Right lobe of liver (tissue), 6 donors: ENCODE results near the gene CLDN4. TPM values are rescaled to one million over a fixed set of nuclear protein-coding genes. Genes with fewer than 3 reads are reported as not detected.
A peak's percentile ranks its signal among the peaks of the same experiment; 100 is the strongest.

Source experiments
- ATAC-seq, 4 donors: fragments of 200-7000 bp; cut with Tn5 transposase; one replicate each; pipeline ENCODE4 v1.9.1; 2020; ENCODE audit warnings: mild to moderate bottlenecking in 4 of 4, moderate library complexity in 4 of 4
- DNase-seq, 3 donors: peaks; one replicate each; pipeline ENCODE4 v3.0.0-alpha.2; 2020
- H3K27ac ChIP-seq, 3 donors: fragments of 200-600 bp; one replicate each; pipeline ENCODE4 v1.8.0; 2022
- H3K27me3 ChIP-seq, 2 donors: fragments of 200-600 bp; one replicate each; pipeline ENCODE4 v1.8.0; 2022
- H3K36me3 ChIP-seq, 4 donors: fragments of 200-600 bp; sonication (generic) in 1 of 4; one replicate each; pipeline versions ENCODE4 v1.5.1 to v1.8.0; 2017 to 2022; ENCODE audit warnings: control low read depth in 1 of 4
- H3K4me1 ChIP-seq, 4 donors: fragments of 200-600 bp; sonication (generic) in 1 of 4; one replicate each; pipeline versions ENCODE4 v1.5.1 to v1.8.0; 2017 to 2022; ENCODE audit warnings: control low read depth in 1 of 4
- H3K4me3 ChIP-seq, 3 donors: fragments of 200-600 bp; one replicate each; pipeline ENCODE4 v1.8.0; 2022
- H3K9me3 ChIP-seq, 4 donors: fragments of 200-600 bp; sonication (generic) in 1 of 4; one replicate each; pipeline versions ENCODE4 v1.5.1 to v1.8.0; 2017 to 2022; ENCODE audit warnings: control low read depth in 1 of 4
- CTCF ChIP-seq, 4 donors: fragments of 200-600 bp in 3 of 4; fragments of 450-650 bp in 1 of 4; IDR thresholded peaks; one replicate each; pipeline versions ENCODE4 v1.5.1 to v1.8.0; 2016 to 2022; ENCODE audit warnings: antibody characterized with exemption in 4 of 4, mild to moderate bottlenecking in 2 of 4
- POLR2A ChIP-seq: fragments of 450-650 bp; IDR thresholded peaks from one replicate; pipeline ENCODE4 v1.6.1; 2017; ENCODE audit warnings: antibody characterized with exemption, mild to moderate bottlenecking
- WGBS: methylation state at CpG from one replicate; pipeline ENCODE4 v1.1.6; 2018; ENCODE audit warnings: low coverage, low lambda C conversion rate; ENCODE audit not compliant: insufficient coverage; ENCODE audit errors: missing lambda C conversion rate; 5-methylcytosine and 5-hydroxymethylcytosine counted together
- intact Hi-C, 2 donors: fragments of 100-400 bp; cut with DNase I; formaldehyde crosslinking; loops; one replicate each; pipeline versions ENCODE4 v1.11.2 to v1.14.1; 2022
- total RNA-seq, 6 experiments: library from RNA; depleted of rRNA in 2 of 6; stranded (reverse); fragments of >200 nt in 2 of 6; fragmentation: NEBNext Ultra II Directional in 3 of 6; extraction: Animal tissue kit (Norgen Biotek cat#: 25700) in 3 of 6; gene quantifications; one replicate each; pipeline versions ENCODE4 v1.1.0 to v1.2.4, GENCODE V29; 2016 to 2023
- donor health status: DM: no; HTN: yes; CAD: no.
- donor health status: DM: no; HTN: no; CAD: no.
- donor health status: DM: no; HTN: no; CAD: no.
- donor health status: DM: no; HTN: yes; CAD: no.
- donor health status: DM: no; HTN: yes; CAD: no.

The CLDN4 gene
- total RNA-seq, 6 experiments from 2014 or later: 0.56 to 3.9 (median 1.3) TPM

GRCh38 chr7:73876973-73877372 lies 46.2 kb downstream of the CLDN4 start:
- intact Hi-C loops: no loop called here
- no peaks in the 10 kb centered on the region for H3K27me3 ChIP-seq
- TF ChIP-seq CTCF (IDR thresholded peaks at IDR 0.05) (no peak), POLR2A (no peak)
- DNase-seq (no peak), ATAC-seq (no peak)
- no peak overlapping the region for H3K4me3 ChIP-seq
- WGBS: 83% methylated on average over 1 of the region's 12 CpGs
- H3K9me3 ChIP-seq: no peaks in the 10 kb centered on the region
- no peak overlapping the region for H3K27ac ChIP-seq
- no peaks in the 10 kb centered on the region for H3K36me3 ChIP-seq
- peaks cover 0 to 24% (median 12%) of the 10 kb centered on the region in 4 donors for H3K4me1 ChIP-seq

- Histone ChIP-seq H3K27ac (peak overlapping the region; percentile 25 to 66 (median 59)), H3K36me3 (no peaks in the 10 kb centered on the region), H3K9me3 (no peaks in the 10 kb centered on the region), H3K4me1 (peaks cover 0 to 22% (median 10%) of the 10 kb centered on the region in 4 donors), H3K4me3 (peak overlapping the region in 1 of 3 donors; percentile 3), H3K27me3 (no peaks in the 10 kb centered on the region)
- TF ChIP-seq POLR2A (no peak), CTCF (IDR thresholded peaks at IDR 0.05) (no peak)
- WGBS: 17% methylated on average over 11 of the region's 18 CpGs
- ATAC-seq (peak; percentile 94 to 96 (median 96)), DNase-seq (peak; percentile 79 to 89 (median 87))
- intact Hi-C loops: no loop called here
Observed at GRCh38 chr7:73879977-73880681, 49.3 kb downstream of the CLDN4 start.

- TF ChIP-seq POLR2A (no peak), CTCF (IDR thresholded peaks at IDR 0.05) (no peak)
- WGBS: 29% methylated on average over 8 of the region's 13 CpGs
- H3K4me1 ChIP-seq: peaks cover 0 to 22% (median 10%) of the 10 kb centered on the region in 4 donors
- ATAC-seq (no peak), DNase-seq (no peak)
- no peaks in the 10 kb centered on the region for H3K27me3 ChIP-seq
- intact Hi-C loops: no loop called here
- H3K4me3 ChIP-seq: no peak overlapping the region
- H3K36me3 ChIP-seq: no peaks in the 10 kb centered on the region
- no peaks in the 10 kb centered on the region for H3K9me3 ChIP-seq
- H3K27ac ChIP-seq: peak overlapping the region; percentile 25 to 66 (median 59)
Observed at GRCh38 chr7:73880755-73881328, 50.0 kb downstream of the CLDN4 start.

GRCh38 chr7:73881352-73882046 lies 50.7 kb downstream of the CLDN4 start:
- intact Hi-C loops: no loop called here
- ATAC-seq: no peak
- no peaks in the 10 kb centered on the region for H3K27me3 ChIP-seq
- H3K36me3 ChIP-seq: no peaks in the 10 kb centered on the region
- no peak overlapping the region for H3K27ac ChIP-seq
- 73% methylated on average over 3 of the region's 5 CpGs for WGBS
- DNase-seq: no peak
- no peaks in the 10 kb centered on the region for H3K9me3 ChIP-seq
- no peak overlapping the region for H3K4me3 ChIP-seq
- peaks cover 0 to 22% (median 10%) of the 10 kb centered on the region in 4 donors for H3K4me1 ChIP-seq
- TF ChIP-seq CTCF (IDR thresholded peaks at IDR 0.05) (no peak), POLR2A (no peak)
